Left hindlimb (tissue), 1 donor: ENCODE measurements around the gene FGF18.
"Not testable (repeated sequence)": the region's sequence is repeated elsewhere in the genome, so short reads cannot be mapped to it uniquely, and the experiment has no call there.

Experiments
- DNase-seq: peaks from one replicate; pipeline ENCODE4 v3.0.0-alpha.2; 2018

Gene FGF18

GRCh38 chr5:171476701-171477100, 57.3 kb downstream of the FGF18 start:
- no peak for DNase-seq

- no peak for DNase-seq
Measured at GRCh38 chr5:171477101-171477500, 57.7 kb downstream of the FGF18 start.

GRCh38 chr5:171477666-171478065, 58.2 kb downstream of the FGF18 start:
- DNase-seq, result no peak

GRCh38 chr5:171478946-171479775, 59.7 kb downstream of the FGF18 start:
- no peak for DNase-seq

GRCh38 chr5:171479776-171480125, 60.3 kb downstream of the FGF18 start:
- no peak for DNase-seq

- DNase-seq, result peak; percentile 61
Measured at GRCh38 chr5:171480239-171480638, 60.8 kb downstream of the FGF18 start.

GRCh38 chr5:171481571-171482433, 62.4 kb downstream of the FGF18 start:
- peak; percentile 85 for DNase-seq

- DNase-seq, result no peak
Measured at GRCh38 chr5:171482434-171482730, 62.9 kb downstream of the FGF18 start.

- peak; percentile 91 for DNase-seq
Measured at GRCh38 chr5:171483551-171484135, 64.2 kb downstream of the FGF18 start.

- no peak for DNase-seq
Measured at GRCh38 chr5:171484460-171484899, 65.0 kb downstream of the FGF18 start.

GRCh38 chr5:171485668-171486067, 66.2 kb downstream of the FGF18 start:
- DNase-seq, result no peak

- DNase-seq, result no peak
Measured at GRCh38 chr5:171486613-171487012, 67.2 kb downstream of the FGF18 start.

- no peak for DNase-seq
Measured at GRCh38 chr5:171488876-171489275, 69.4 kb downstream of the FGF18 start.

GRCh38 chr5:171492781-171493180, 73.3 kb downstream of the FGF18 start:
- no peak for DNase-seq

GRCh38 chr5:171493646-171494393, 74.4 kb downstream of the FGF18 start:
- DNase-seq, result no peak

- peak; percentile 84 for DNase-seq
Measured at GRCh38 chr5:171494452-171495121, 75.1 kb downstream of the FGF18 start.

GRCh38 chr5:171495122-171495700, 75.8 kb downstream of the FGF18 start:
- DNase-seq, result no peak

- DNase-seq, result no peak
Measured at GRCh38 chr5:171496456-171496855, 77.0 kb downstream of the FGF18 start.

GRCh38 chr5:171497494-171497893, 78.0 kb downstream of the FGF18 start:
- DNase-seq, result not testable (repeated sequence)

- DNase-seq, result no peak
Measured at GRCh38 chr5:171498166-171498565, 78.7 kb downstream of the FGF18 start.

- DNase-seq, result no peak
Measured at GRCh38 chr5:171499611-171500010, 80.2 kb downstream of the FGF18 start.

GRCh38 chr5:171505473-171506043, 86.1 kb downstream of the FGF18 start:
- DNase-seq, result no peak
